Measurements from ENCODE around the gene INPP5A.

DNA sequence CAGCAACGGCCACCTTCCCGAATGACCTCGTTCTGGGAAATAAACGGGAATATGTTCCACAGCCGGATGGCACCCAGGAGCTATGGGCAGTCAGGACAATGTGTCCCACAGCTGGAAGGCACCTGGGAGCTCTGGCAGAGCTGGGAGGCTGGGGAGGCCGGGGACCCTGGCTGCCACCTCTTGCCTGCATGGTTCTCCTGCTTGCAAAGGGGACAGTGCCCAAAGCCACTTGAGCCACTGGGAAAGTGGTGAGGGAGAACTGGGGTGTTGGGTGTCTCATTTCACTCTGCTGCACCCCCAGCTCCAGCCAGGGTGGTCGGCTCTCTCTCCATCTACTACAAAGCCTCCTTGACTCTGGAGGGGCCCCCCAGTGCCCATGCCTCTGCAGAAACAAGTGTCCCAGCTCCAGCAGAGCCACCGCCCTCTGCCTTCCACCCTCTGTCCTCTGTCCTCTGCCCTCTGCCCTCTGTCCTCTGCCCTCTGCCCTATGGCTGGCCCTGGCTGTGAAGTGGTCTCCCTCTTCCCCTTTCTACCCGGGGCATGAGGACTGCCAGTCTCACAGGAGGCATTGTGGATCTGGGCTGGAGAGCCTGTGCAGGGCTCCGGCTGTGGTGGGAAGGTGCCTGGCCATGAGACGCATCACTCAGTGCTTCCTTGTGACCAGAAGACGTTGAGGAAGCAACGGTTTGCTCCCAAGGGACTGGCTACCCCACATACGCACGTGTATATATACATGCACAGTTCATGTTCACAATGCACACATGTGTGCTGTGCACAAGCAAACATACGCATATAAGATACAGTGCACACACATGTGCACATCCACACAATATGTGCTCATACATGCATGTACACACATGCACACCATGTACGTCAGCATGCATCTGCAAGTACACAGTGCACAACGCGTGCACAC is 21.5 kb upstream of the INPP5A start:
- TF ChIP-seq, protein P1, sequence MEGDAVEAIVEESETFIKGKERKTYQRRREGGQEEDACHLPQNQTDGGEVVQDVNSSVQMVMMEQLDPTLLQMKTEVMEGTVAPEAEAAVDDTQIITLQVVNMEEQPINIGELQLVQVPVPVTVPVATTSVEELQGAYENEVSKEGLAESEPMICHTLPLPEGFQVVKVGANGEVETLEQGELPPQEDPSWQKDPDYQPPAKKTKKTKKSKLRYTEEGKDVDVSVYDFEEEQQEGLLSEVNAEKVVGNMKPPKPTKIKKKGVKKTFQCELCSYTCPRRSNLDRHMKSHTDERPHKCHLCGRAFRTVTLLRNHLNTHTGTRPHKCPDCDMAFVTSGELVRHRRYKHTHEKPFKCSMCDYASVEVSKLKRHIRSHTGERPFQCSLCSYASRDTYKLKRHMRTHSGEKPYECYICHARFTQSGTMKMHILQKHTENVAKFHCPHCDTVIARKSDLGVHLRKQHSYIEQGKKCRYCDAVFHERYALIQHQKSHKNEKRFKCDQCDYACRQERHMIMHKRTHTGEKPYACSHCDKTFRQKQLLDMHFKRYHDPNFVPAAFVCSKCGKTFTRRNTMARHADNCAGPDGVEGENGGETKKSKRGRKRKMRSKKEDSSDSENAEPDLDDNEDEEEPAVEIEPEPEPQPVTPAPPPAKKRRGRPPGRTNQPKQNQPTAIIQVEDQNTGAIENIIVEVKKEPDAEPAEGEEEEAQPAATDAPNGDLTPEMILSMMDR (IDR thresholded peaks at IDR 0.05; ENCODE audit: low read depth, low read length, poor library complexity, severe bottlenecking): no peak
- TF ChIP-seq EZH2phosphoT487 (IDR thresholded peaks at IDR 0.05; ENCODE audit: borderline replicate concordance, low read length): no peak

All from DOHH2 (cell line).